Right lobe of liver (tissue), 6 donors: ENCODE results near the gene SH2D5. TPM values are rescaled to one million over a fixed set of nuclear protein-coding genes. Genes with fewer than 3 reads are reported as not detected.

Experiments
- ATAC-seq, 4 donors: fragments of 200-7000 bp; cut with Tn5 transposase; one replicate each; pipeline ENCODE4 v1.9.1; 2020; ENCODE audit warnings: mild to moderate bottlenecking in 4 of 4, moderate library complexity in 4 of 4
- DNase-seq, 3 donors: peaks; one replicate each; pipeline ENCODE4 v3.0.0-alpha.2; 2020
- H3K27ac ChIP-seq, 3 donors: fragments of 200-600 bp; one replicate each; pipeline ENCODE4 v1.8.0; 2022
- H3K27me3 ChIP-seq, 2 donors: fragments of 200-600 bp; one replicate each; pipeline ENCODE4 v1.8.0; 2022
- H3K36me3 ChIP-seq, 4 donors: fragments of 200-600 bp; sonication (generic) in 1 of 4; one replicate each; pipeline versions ENCODE4 v1.5.1 to v1.8.0; 2017 to 2022; ENCODE audit warnings: control low read depth in 1 of 4
- H3K4me1 ChIP-seq, 4 donors: fragments of 200-600 bp; sonication (generic) in 1 of 4; one replicate each; pipeline versions ENCODE4 v1.5.1 to v1.8.0; 2017 to 2022; ENCODE audit warnings: control low read depth in 1 of 4
- H3K4me3 ChIP-seq, 3 donors: fragments of 200-600 bp; one replicate each; pipeline ENCODE4 v1.8.0; 2022
- H3K9me3 ChIP-seq, 4 donors: fragments of 200-600 bp; sonication (generic) in 1 of 4; one replicate each; pipeline versions ENCODE4 v1.5.1 to v1.8.0; 2017 to 2022; ENCODE audit warnings: control low read depth in 1 of 4
- CTCF ChIP-seq, 4 donors: fragments of 200-600 bp in 3 of 4; fragments of 450-650 bp in 1 of 4; IDR thresholded peaks; one replicate each; pipeline versions ENCODE4 v1.5.1 to v1.8.0; 2016 to 2022; ENCODE audit warnings: antibody characterized with exemption in 4 of 4, mild to moderate bottlenecking in 2 of 4
- POLR2A ChIP-seq: fragments of 450-650 bp; IDR thresholded peaks from one replicate; pipeline ENCODE4 v1.6.1; 2017; ENCODE audit warnings: antibody characterized with exemption, mild to moderate bottlenecking
- WGBS: methylation state at CpG from one replicate; pipeline ENCODE4 v1.1.6; 2018; ENCODE audit warnings: low coverage, low lambda C conversion rate; ENCODE audit not compliant: insufficient coverage; ENCODE audit errors: missing lambda C conversion rate; 5-methylcytosine and 5-hydroxymethylcytosine counted together
- intact Hi-C, 2 donors: fragments of 100-400 bp; cut with DNase I; formaldehyde crosslinking; loops; one replicate each; pipeline versions ENCODE4 v1.11.2 to v1.14.1; 2022
- total RNA-seq, 6 experiments: library from RNA; depleted of rRNA in 2 of 6; stranded (reverse); fragments of >200 nt in 2 of 6; fragmentation: NEBNext Ultra II Directional in 3 of 6; extraction: Animal tissue kit (Norgen Biotek cat#: 25700) in 3 of 6; gene quantifications; one replicate each; pipeline versions ENCODE4 v1.1.0 to v1.2.4, GENCODE V29; 2016 to 2023
- donor health status: DM: no; HTN: yes; CAD: no.
- donor health status: DM: no; HTN: no; CAD: no.
- donor health status: DM: no; HTN: no; CAD: no.
- donor health status: DM: no; HTN: yes; CAD: no.
- donor health status: DM: no; HTN: yes; CAD: no.

The SH2D5 gene
- total RNA-seq, 6 experiments from 2014 or later = 0.80 to 1.8 (median 1.4) TPM; not detected in 3

DNA sequence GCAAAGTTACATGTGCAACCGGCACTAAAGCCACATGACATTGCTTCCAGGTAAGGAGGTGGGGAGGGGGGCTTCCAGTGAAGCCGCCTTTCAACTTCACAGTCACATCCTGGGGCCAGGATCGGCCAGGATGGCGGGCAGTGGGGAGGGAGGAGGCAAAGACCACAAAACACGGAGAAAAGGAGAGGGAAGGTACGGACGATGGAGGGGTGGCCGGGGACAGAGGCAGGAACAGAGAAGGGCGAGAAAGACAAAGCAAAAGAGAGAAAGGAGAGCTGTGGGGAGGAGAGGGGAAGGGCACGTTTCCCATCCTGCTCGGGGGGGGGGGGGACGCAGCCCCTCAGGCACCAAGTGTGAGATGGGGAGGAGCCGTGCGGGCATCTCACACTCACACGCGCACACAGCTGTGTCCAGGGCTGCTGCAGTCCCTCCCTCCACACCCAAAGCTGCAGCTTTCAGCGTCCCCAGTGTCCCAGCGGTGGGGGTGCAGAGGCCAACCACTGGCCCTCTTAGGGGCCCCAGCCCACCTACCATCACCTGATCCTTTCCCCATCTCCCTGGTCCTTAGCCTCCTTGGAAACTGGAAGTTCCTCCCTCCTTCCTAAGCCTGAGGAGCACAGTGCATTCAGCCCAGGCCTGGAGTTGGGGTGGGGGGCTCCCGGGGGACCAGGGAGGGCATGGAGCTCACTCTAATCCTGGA, 2.4 kb downstream of the SH2D5 start:
- no peaks in the 10 kb centered on the region for H3K9me3 ChIP-seq
- TF ChIP-seq POLR2A (no peak), CTCF (IDR thresholded peaks at IDR 0.05) (no peak)
- H3K27ac ChIP-seq = no peak overlapping the region
- ATAC-seq = no peak
- no peak overlapping the region for H3K4me3 ChIP-seq
- H3K27me3 ChIP-seq = no peaks in the 10 kb centered on the region
- peak in 2 of 3 donors; percentile 11 to 24 for DNase-seq
- no peaks in the 10 kb centered on the region for H3K36me3 ChIP-seq
- WGBS = 22% methylated on average over 11 of the region's 19 CpGs
- peaks cover 0 to 17% (median 6%) of the 10 kb centered on the region in 4 donors for H3K4me1 ChIP-seq
- intact Hi-C loops = no loop called here

DNA sequence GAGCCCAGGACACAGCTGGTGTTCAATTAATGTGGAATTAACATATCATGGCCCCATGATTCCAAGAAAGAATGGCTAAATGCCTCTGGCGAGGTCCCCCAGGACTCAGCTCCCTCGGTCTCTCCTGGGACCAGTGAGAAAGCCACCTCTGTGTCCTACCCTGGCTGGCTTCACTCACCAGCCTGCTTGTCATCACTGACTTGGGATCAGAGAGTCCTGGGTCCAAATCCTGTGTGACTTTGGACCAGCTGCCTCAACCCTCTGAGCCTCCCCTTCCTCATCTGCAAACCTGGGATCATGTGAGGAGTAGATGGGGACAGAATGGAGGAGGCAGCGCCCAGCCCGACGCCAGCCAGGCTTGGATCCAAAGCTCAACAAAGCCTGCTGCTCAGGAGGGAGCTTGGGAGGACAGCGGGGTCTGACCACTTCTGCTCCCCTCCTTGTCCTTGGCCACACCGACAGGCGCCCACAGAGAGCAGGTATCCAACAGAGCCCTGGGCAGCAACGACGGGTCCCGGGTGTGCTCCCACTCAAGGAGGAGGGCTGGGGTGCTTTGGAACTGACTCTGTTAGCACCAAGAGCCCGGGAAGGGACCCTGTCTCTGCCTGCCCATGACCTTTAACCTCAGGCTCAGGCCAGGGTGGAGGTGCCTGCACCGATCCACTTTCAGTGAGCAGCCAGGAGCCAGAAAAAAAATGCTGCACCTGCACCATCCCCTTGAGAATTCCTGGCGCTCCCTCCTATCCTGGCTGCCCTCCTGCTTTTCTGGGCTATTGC, 3.2 kb downstream of the SH2D5 start:
- ATAC-seq (no peak), DNase-seq (peak in 2 of 3 donors; percentile 13 to 26)
- Histone ChIP-seq H3K4me3 (no peak overlapping the region), H3K27me3 (no peaks in the 10 kb centered on the region), H3K9me3 (no peaks in the 10 kb centered on the region), H3K27ac (no peak overlapping the region), H3K36me3 (no peaks in the 10 kb centered on the region), H3K4me1 (peaks cover 0 to 17% (median 6%) of the 10 kb centered on the region in 4 donors)
- no peak for TF ChIP-seq POLR2A
- no peak for TF ChIP-seq CTCF (IDR thresholded peaks at IDR 0.05)
- intact Hi-C loops = no loop called here
- WGBS = 62% methylated on average over 4 of the region's 14 CpGs

GRCh38 chr1:20728371-20729154, 3.9 kb downstream of the SH2D5 start:
- intact Hi-C loops = no loop called here
- 66% methylated on average over 4 of the region's 9 CpGs for WGBS
- H3K27ac ChIP-seq = no peak overlapping the region
- no peaks in the 10 kb centered on the region for H3K27me3 ChIP-seq
- DNase-seq = peak in 2 of 3 donors; percentile 25 to 30
- no peak for ATAC-seq
- TF ChIP-seq POLR2A (no peak), CTCF (IDR thresholded peaks at IDR 0.05) (no peak)
- peaks cover 0 to 16% (median 6%) of the 10 kb centered on the region in 4 donors for H3K4me1 ChIP-seq
- H3K36me3 ChIP-seq = no peaks in the 10 kb centered on the region
- H3K9me3 ChIP-seq = no peaks in the 10 kb centered on the region
- H3K4me3 ChIP-seq = no peak overlapping the region

DNA sequence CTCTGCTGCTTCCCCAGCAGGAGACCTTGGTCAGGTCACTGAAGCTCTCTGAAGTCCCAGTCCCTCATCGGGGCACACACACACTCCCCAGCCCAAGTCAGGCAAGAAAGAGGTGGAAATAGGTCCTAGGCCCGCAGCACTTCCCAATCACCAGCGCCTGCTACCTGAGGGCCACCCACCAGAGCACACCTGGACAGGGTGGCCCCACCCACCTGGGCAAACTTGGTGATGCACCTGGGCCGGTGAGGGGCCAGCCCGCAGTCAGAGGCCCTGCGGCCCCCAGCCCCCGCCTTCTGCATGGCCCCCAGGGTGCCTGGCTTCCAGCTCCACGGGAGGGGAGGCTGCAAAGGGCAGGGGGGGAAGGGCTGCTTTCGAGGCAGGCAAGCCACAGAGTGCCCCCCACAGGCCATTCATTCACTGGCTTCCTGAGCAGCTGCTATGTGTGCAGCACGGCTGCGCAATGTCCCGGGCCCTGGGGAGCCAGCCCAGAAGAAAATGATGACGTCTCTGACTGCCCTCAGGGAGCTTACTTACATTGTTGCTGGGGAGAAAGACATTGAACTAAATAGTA, 4.7 kb downstream of the SH2D5 start:
- no peaks in the 10 kb centered on the region for H3K36me3 ChIP-seq
- TF ChIP-seq POLR2A = no peak
- no peak for TF ChIP-seq CTCF (IDR thresholded peaks at IDR 0.05)
- H3K4me3 ChIP-seq = no peak overlapping the region
- DNase-seq = peak; percentile 10 to 38 (median 26)
- 50% methylated on average over 6 of the region's 13 CpGs for WGBS
- ATAC-seq = no peak
- H3K27ac ChIP-seq = no peak overlapping the region
- intact Hi-C loops = no loop called here
- no peaks in the 10 kb centered on the region for H3K27me3 ChIP-seq
- no peaks in the 10 kb centered on the region for H3K9me3 ChIP-seq
- H3K4me1 ChIP-seq = peaks cover 0 to 9% (median 4%) of the 10 kb centered on the region in 4 donors
